GM20000 (cell line): ENCODE measurements around the gene NEURL3.

Experiments used
- DNase-seq: peaks from one replicate; pipeline ENCODE4 v3.0.0; 2012; ENCODE audit warnings: low spot score
- CTCF ChIP-seq: IDR thresholded peaks from 2 replicates; pipeline ENCODE4 v1.5.1; 2012; ENCODE audit warnings: mild to moderate bottlenecking, control low read depth; ENCODE audit errors: extremely low read depth, missing control alignments

NEURL3 gene

GRCh38 chr2:96526101-96526591 is 21.0 kb upstream of the NEURL3 start:
- no peak for TF ChIP-seq CTCF
- no peak for DNase-seq

GRCh38 chr2:96525211-96525507 is 20.0 kb upstream of the NEURL3 start:
- no peak for DNase-seq
- no peak for TF ChIP-seq CTCF

- no peak for TF ChIP-seq CTCF
- DNase-seq: no peak
Observed at GRCh38 chr2:96524482-96525210, 19.5 kb upstream of the NEURL3 start.

- no peak for DNase-seq
- no peak for TF ChIP-seq CTCF
Observed at GRCh38 chr2:96523659-96524481, 18.7 kb upstream of the NEURL3 start.

- no peak for DNase-seq
- TF ChIP-seq CTCF: no peak
Observed at GRCh38 chr2:96522304-96523203, 17.4 kb upstream of the NEURL3 start.

- DNase-seq: no peak
- no peak for TF ChIP-seq CTCF
Observed at GRCh38 chr2:96521219-96521618, 16.1 kb upstream of the NEURL3 start.
